ENCODE results near the gene KSR2.
"Not testable (repeated sequence)": the region's sequence is repeated elsewhere in the genome, so short reads cannot be mapped to it uniquely, and the experiment has no call there.

KSR2 gene

GRCh38 chr12:117680312-117680711 is 288.5 kb downstream of the KSR2 start:
- no peak for DNase-seq

GRCh38 chr12:117679776-117680175 is 289.0 kb downstream of the KSR2 start:
- no peak for DNase-seq

DNA sequence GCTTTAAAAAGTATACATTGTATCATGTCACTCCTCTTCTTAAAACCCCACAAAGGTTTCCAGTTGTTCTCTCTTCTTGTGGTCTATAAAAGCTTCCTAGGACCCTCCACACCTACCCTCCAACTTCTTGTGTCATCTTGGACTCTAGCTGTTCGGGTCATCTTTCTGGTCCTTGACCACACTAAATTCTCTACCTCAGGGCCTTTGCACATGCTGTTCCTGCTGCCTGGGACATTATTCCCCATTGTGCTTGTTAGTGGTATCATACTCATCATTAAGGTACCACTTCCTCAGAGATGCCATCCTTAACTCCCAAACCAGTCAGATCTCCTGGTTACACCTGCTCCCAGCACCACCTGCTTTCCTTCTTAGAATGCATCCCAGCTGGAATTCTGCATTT is 294.0 kb downstream of the KSR2 start:
- DNase-seq, result no peak

- DNase-seq, result no peak
Observed at GRCh38 chr12:117674313-117674712, 294.5 kb downstream of the KSR2 start.

GRCh38 chr12:117671734-117672133 is 297.1 kb downstream of the KSR2 start:
- no peak for DNase-seq

- no peak for DNase-seq
Observed at GRCh38 chr12:117664169-117664568, 304.6 kb downstream of the KSR2 start.

- no peak for DNase-seq
Observed at GRCh38 chr12:117662620-117663395, 306.0 kb downstream of the KSR2 start.

- no peak for DNase-seq
Observed at GRCh38 chr12:117662220-117662619, 306.6 kb downstream of the KSR2 start.

DNA sequence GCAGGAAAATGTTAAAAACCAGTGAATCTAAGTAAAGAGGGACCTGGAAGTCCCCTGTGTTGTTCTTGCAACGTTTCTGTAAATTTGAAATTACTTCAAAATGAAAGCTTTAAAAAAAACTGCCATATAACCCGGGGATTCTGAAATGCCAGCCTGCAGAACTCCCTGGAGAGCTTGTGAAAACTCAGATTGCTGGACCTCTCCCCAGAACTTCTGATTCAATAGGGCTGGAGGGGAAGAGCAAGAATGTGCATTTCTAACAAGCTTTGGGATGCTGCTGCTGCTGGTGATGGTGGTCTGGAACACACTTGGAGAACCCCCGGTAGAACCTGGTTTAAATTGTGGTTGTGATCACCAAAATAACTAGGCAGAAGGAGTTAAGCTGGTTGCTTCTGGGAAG is 307.3 kb downstream of the KSR2 start:
- no peak for DNase-seq

DNA sequence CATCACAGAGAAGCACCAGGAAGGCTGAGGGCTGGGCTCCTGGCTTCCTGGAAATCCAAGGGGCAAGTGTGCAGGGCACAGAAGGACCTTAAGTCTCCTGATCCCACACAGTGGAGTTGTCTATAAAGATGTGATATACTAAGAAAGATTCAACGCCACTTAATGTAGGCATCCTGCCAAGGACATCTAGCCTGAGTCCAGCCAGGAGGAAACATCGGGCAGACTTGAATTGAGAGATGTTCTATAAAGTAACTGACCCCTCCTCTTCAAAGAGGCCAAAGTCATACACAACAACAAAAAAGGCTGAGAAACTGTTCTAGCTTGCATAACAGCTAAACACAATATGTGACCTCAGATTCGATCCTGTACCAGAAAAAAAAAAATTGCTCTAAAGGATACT is 307.9 kb downstream of the KSR2 start:
- DNase-seq, result no peak

DNA sequence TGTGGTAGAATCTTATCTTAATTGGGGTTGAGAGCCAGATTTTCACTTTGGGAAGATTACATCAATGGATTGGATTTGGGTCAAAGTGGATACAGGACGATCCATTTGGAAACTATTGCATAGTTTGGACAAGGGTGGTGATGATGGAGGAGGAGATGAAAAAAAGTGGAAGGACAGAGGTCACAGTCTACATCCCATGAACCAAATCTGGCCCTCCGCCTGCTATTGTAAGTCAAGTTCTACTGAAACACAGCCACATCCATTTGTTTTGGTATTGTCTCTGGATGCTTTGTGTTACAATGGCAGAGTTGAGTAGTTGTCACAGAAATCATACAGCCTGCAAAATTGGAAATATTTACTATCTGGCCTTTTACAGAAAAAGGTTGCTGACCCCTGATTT is 310.6 kb downstream of the KSR2 start:
- no peak for DNase-seq

DNA sequence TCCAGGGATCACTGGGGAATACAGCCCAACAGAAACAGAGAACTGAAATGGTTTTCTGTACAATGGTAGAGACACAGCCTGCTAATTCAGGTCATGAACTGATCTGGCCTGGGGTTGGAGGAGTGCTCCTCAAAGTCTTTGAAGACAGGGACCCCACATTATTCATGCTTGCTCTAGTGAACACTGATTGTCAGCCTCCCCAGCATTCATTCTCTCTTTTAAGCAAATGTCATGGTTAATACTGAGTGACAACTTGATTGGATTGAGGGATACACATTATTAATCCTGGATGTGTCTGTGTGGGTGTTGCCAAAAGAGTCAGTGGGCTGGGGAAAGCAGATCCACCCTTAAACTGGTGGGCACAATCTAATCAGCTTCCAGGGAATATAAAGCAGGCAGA is 319.0 kb downstream of the KSR2 start:
- DNase-seq, result no peak

- DNase-seq, result no peak
Observed at GRCh38 chr12:117646520-117646919, 322.3 kb downstream of the KSR2 start.

GRCh38 chr12:117645473-117645872 is 323.3 kb downstream of the KSR2 start:
- no peak for DNase-seq

- no peak for DNase-seq
Observed at GRCh38 chr12:117643971-117644370, 324.8 kb downstream of the KSR2 start.

GRCh38 chr12:117641885-117642284 is 326.9 kb downstream of the KSR2 start:
- no peak for DNase-seq

GRCh38 chr12:117640511-117640910 is 328.3 kb downstream of the KSR2 start:
- DNase-seq, result no peak

DNA sequence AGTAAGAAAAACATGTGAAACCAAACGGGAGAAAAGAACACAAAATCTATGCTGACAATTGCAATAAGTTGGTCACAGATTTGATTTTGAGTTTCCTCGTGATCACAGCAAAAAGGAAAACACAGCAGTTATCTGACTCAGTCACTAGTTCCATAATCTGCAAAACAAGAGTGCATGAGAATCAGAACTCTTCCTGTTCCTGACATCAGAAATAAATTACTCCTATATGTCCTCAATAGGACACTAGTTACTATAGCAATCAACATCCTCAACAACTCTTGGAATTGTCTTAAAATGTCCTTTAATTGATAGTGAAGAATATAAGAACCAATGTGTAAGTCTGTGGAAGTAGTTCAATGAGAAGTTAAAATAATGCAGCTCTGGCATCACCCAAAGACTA is 339.3 kb downstream of the KSR2 start:
- no peak for DNase-seq

DNA sequence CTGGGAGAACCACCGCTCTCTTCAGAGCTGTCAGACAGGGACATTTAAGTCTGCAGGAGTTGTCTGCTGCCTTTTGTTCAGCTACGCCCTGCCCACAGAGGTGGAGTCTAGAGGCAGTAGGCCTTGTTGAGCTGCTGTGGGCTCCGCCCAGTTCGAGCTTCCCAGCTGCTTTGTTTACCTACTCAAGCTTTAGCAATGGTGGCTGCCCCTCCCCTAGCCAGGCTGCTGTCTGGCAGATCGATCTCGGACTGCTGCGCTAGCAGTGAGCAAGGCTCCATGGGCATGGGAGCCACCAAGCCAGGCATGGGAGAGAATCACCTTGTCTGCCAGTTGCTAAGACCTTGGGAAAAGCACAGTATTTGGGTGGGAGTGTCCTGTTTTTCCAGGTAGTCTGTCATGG is 340.1 kb downstream of the KSR2 start:
- not testable (repeated sequence) for DNase-seq

GRCh38 chr12:117622741-117623140 is 346.0 kb downstream of the KSR2 start:
- DNase-seq, result no peak

DNA sequence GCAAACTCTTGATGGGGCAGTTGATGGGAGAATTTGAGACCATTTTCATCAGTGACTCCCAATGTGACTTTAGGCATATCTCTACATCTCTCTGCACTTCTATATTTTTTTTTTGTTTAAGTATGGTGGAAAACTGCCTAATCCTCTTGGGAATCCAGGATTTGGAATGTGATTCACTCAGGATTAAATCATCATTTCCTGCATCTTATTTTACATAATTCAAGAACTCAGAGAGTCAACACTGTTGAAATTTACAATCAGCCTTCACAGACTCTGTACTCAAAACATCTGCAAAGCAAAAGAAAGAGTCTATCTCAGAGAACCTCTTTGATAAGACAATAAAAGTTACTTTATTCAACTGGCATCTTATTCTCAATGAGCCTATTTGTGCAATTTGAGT is 346.7 kb downstream of the KSR2 start:
- DNase-seq, result no peak

- no peak for DNase-seq
Observed at GRCh38 chr12:117607778-117608177, 361.0 kb downstream of the KSR2 start.

- no peak for DNase-seq
Observed at GRCh38 chr12:117606945-117607344, 361.8 kb downstream of the KSR2 start.

- DNase-seq, result no peak
Observed at GRCh38 chr12:117606024-117606423, 362.8 kb downstream of the KSR2 start.
